ENCODE measurements around the gene ADK. TPM values are rescaled to one million over a fixed set of nuclear protein-coding genes. Genes with fewer than 3 reads are reported as not detected.
A peak's percentile ranks its signal among the peaks of the same experiment; 100 is the strongest.

ADK gene
- total and polyA plus RNA-seq, 2 experiments from 2014 or later = 39.9 to 53.0 TPM

GRCh38 chr10:74658511-74658910, 507.5 kb downstream of the ADK start:
- no peak overlapping the region for H3K4me2 ChIP-seq
- H4K20me1 ChIP-seq (replicated peaks; ENCODE audit: insufficient read depth) = no peaks in the 10 kb centered on the region
- Mint-ChIP-seq H3K4me3 (no peak overlapping the region), H3K36me3 (ENCODE audit: low read depth) (peaks cover 3% of the 10 kb centered on the region; the same call in 1 of the 3 replicates), H3K4me1 (no peaks in the 10 kb centered on the region), H3K9me3 (no peaks in the 10 kb centered on the region), H3K27ac (no peak overlapping the region), H3K27me3 (ENCODE audit: insufficient read depth, low read depth, poor library complexity) (no peaks in the 10 kb centered on the region)
- no peaks in the 10 kb centered on the region for H3K27me3 ChIP-seq (ENCODE audit: insufficient read depth)
- no peaks in the 10 kb centered on the region for H3K79me2 ChIP-seq (replicated peaks; ENCODE audit: insufficient read depth)
- no peaks in the 10 kb centered on the region for H3F3A ChIP-seq (replicated peaks; ENCODE audit: low read depth)
- H2AFZ ChIP-seq = no peak overlapping the region
- DNase-seq (ENCODE audit: low spot score) (no peak), ATAC-seq (no peak)
- H3K4me3 ChIP-seq = no peak overlapping the region
- no peaks in the 10 kb centered on the region for H3K4me1 ChIP-seq (ENCODE audit: insufficient read depth)
- no peak overlapping the region for H3K27ac ChIP-seq (ENCODE audit: low read depth)
- H3K9me2 ChIP-seq (ENCODE audit: insufficient read depth) = 0 out of 2 replicates have a peak, but pooled peaks cover 7% of the 10 kb centered on the region
- no peaks in the 10 kb centered on the region for H3K36me3 ChIP-seq (ENCODE audit: insufficient read depth)
- no peak for TF ChIP-seq STAT1 (IDR thresholded peaks at IDR 0.05; ENCODE audit: unreplicated experiment)
- no peak for TF ChIP-seq ZNF331 (CRISPR knock-in tag; IDR thresholded peaks at IDR 0.05; ENCODE audit: low read depth)
- TF ChIP-seq, protein P1, sequence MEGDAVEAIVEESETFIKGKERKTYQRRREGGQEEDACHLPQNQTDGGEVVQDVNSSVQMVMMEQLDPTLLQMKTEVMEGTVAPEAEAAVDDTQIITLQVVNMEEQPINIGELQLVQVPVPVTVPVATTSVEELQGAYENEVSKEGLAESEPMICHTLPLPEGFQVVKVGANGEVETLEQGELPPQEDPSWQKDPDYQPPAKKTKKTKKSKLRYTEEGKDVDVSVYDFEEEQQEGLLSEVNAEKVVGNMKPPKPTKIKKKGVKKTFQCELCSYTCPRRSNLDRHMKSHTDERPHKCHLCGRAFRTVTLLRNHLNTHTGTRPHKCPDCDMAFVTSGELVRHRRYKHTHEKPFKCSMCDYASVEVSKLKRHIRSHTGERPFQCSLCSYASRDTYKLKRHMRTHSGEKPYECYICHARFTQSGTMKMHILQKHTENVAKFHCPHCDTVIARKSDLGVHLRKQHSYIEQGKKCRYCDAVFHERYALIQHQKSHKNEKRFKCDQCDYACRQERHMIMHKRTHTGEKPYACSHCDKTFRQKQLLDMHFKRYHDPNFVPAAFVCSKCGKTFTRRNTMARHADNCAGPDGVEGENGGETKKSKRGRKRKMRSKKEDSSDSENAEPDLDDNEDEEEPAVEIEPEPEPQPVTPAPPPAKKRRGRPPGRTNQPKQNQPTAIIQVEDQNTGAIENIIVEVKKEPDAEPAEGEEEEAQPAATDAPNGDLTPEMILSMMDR (conservative IDR thresholded peaks at IDR 0.05; ENCODE audit: low read depth in 2 of 2) = no peak
- no peak for TF ChIP-seq JUNB (IDR thresholded peaks at IDR 0.05; ENCODE audit: unreplicated experiment)
- TF ChIP-seq NANOG (IDR thresholded peaks at IDR 0.05; ENCODE audit: borderline replicate concordance) = no peak
- no peak for TF ChIP-seq EZH2 (IDR thresholded peaks at IDR 0.05; ENCODE audit: low read depth, unreplicated experiment)

DNA sequence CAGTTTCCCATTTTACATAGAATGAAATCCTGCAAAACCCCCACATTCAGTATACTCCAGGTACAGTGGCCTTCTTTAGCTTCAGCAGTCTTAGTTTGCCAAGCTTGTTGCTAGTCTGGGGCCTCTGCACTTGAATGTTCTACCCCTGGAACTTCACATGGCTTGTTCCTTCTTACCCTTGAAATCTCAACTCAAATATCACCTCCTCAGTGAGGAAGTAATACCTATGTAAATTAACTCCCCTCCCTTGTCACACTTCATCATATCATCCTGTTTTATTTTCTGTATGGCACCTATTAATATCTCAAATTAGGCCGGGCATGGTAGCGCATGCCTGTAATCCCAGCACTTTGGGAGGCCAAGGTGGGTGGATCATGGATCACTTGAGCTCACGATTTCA, 511.6 kb downstream of the ADK start:
- H2AFZ ChIP-seq = no peak overlapping the region
- no peak overlapping the region for H3K4me3 ChIP-seq
- no peak for ATAC-seq
- no peaks in the 10 kb centered on the region for H3K79me2 ChIP-seq (replicated peaks; ENCODE audit: insufficient read depth)
- H3K27ac Mint-ChIP-seq = peak overlapping the region; percentile 61; the same call in 1 of the 2 replicates
- no peaks in the 10 kb centered on the region for H3K4me1 Mint-ChIP-seq
- no peaks in the 10 kb centered on the region for H3K9me3 Mint-ChIP-seq
- H3K36me3 ChIP-seq (ENCODE audit: insufficient read depth) = no peaks in the 10 kb centered on the region
- H3K9me2 ChIP-seq (ENCODE audit: insufficient read depth) = no peaks in the 10 kb centered on the region
- DNase-seq (ENCODE audit: low spot score) = no peak
- no peak overlapping the region for H3K4me3 Mint-ChIP-seq
- H3K27ac ChIP-seq (ENCODE audit: low read depth) = no peak overlapping the region
- TF ChIP-seq REST (IDR thresholded peaks at IDR 0.05; ENCODE audit: unreplicated experiment) (no peak), ZNF462 (CRISPR knock-in tag; IDR thresholded peaks at IDR 0.05) (no peak), NANOG (IDR thresholded peaks at IDR 0.05; ENCODE audit: borderline replicate concordance) (no peak)
- TF ChIP-seq, protein P1 (conservative IDR thresholded peaks at IDR 0.05; ENCODE audit: low read depth in 2 of 2) = no peak
- H3K27me3 Mint-ChIP-seq (ENCODE audit: insufficient read depth, low read depth, poor library complexity) = no peaks in the 10 kb centered on the region
- H3K4me1 ChIP-seq (ENCODE audit: insufficient read depth) = no peaks in the 10 kb centered on the region
- no peaks in the 10 kb centered on the region for H3K36me3 Mint-ChIP-seq (ENCODE audit: low read depth)
- no peaks in the 10 kb centered on the region for H3K27me3 ChIP-seq (ENCODE audit: insufficient read depth)
- no peaks in the 10 kb centered on the region for H3F3A ChIP-seq (replicated peaks; ENCODE audit: low read depth)
- H3K4me2 ChIP-seq = no peak overlapping the region
- H4K20me1 ChIP-seq (replicated peaks; ENCODE audit: insufficient read depth) = no peaks in the 10 kb centered on the region
